ENCODE measurements around the gene SPINK5. TPM values are rescaled to one million over a fixed set of nuclear protein-coding genes. Genes with fewer than 3 reads are reported as not detected.

SPINK5 gene
- not detected in 5 replicates for total RNA-seq (2022; extraction: Qiagen RNA extraction; ENCODE audit: low read depth)

GRCh38 chr5:148063861-148064260 is at the start of gene SPINK5:
Gene SPINK5 (plus strand): TSS chr5:148063980. CDS start chr5:148064045, 65 bp downstream.

GRCh38 chr5:148168246-148168645 is 104.5 kb downstream of the SPINK5 start, which contains the start of gene SPINK14:
Gene SPINK14 (plus strand): TSS chr5:148168546. CDS start chr5:148169733, 1,187 bp downstream.

Other genes starting within 250 kb of the SPINK5 start
- gene SPINK1, start 232.3 kb upstream of the SPINK5 start, total RNA-seq (2022; extraction: Qiagen RNA extraction; ENCODE audit: low read depth) = 0.43 to 5.6 TPM (median 1.6 TPM) in 4 of 5 replicates, not detected in the other
- not detected in 5 replicates for gene SCGB3A2, start 185.3 kb upstream of the SPINK5 start, total RNA-seq (2022; extraction: Qiagen RNA extraction; ENCODE audit: low read depth)
- gene C5orf46, start 157.4 kb upstream of the SPINK5 start, total RNA-seq (2022; extraction: Qiagen RNA extraction; ENCODE audit: low read depth) = not detected in 5 replicates
- not detected in 5 replicates for gene SPINK14, start 104.6 kb downstream of the SPINK5 start, total RNA-seq (2022; extraction: Qiagen RNA extraction; ENCODE audit: low read depth)
- 0.31 to 0.52 TPM (median 0.37 TPM) in 4 of 5 replicates, not detected in the other for gene SPINK6, start 139.1 kb downstream of the SPINK5 start, total RNA-seq (2022; extraction: Qiagen RNA extraction; ENCODE audit: low read depth)
- not detected in 5 replicates for gene MARCOL, start 174.5 kb downstream of the SPINK5 start, total RNA-seq (2022; extraction: Qiagen RNA extraction; ENCODE audit: low read depth)
- not detected in 5 replicates for gene SPINK13, start 204.8 kb downstream of the SPINK5 start, total RNA-seq (2022; extraction: Qiagen RNA extraction; ENCODE audit: low read depth)
- not detected in 5 replicates for gene SPINK7, start 248.4 kb downstream of the SPINK5 start, total RNA-seq (2022; extraction: Qiagen RNA extraction; ENCODE audit: low read depth)